Glutamatergic neuron (in vitro differentiated cells): ENCODE data around the gene UBTD1. TPM values are rescaled to one million over a fixed set of nuclear protein-coding genes. Genes with fewer than 3 reads are reported as not detected.
A peak's percentile ranks its signal among the peaks of the same experiment; 100 is the strongest.

Experiments
- DNase-seq: peaks from one replicate; pipeline ENCODE4 v3.0.0; 2022
- H3K27ac Mint-ChIP-seq: one replicate; pipeline ENCODE4 v1.8.0; 2020; ENCODE audit warnings: mild to moderate bottlenecking, mixed read lengths, inconsistent platforms; ENCODE audit not compliant: unreplicated experiment
- H3K27me3 Mint-ChIP-seq: one replicate; pipeline ENCODE4 v1.8.0; 2020; ENCODE audit warnings: mild to moderate bottlenecking, moderate library complexity, mixed read lengths, inconsistent platforms; ENCODE audit not compliant: unreplicated experiment
- H3K36me3 Mint-ChIP-seq: one replicate; pipeline ENCODE4 v1.8.0; 2020; ENCODE audit warnings: mild to moderate bottlenecking, mixed read lengths, inconsistent platforms; ENCODE audit not compliant: unreplicated experiment
- H3K4me1 Mint-ChIP-seq: one replicate; pipeline ENCODE4 v1.8.0; 2020; ENCODE audit warnings: mild to moderate bottlenecking, low read depth, mixed read lengths, inconsistent platforms; ENCODE audit not compliant: unreplicated experiment
- H3K4me3 Mint-ChIP-seq: one replicate; pipeline ENCODE4 v1.8.0; 2020; ENCODE audit warnings: mild to moderate bottlenecking, mixed read lengths, inconsistent platforms; ENCODE audit not compliant: unreplicated experiment
- H3K9me3 Mint-ChIP-seq: one replicate; pipeline ENCODE4 v1.8.0; 2020; ENCODE audit warnings: mild to moderate bottlenecking, moderate library complexity, mixed read lengths, inconsistent platforms; ENCODE audit not compliant: unreplicated experiment
- total RNA-seq: library from RNA; stranded (reverse); fragmentation: NEBNext Ultra II Directional; extraction: Animal tissue kit (Norgen Biotek cat#: 25700); gene quantifications from one replicate; pipeline ENCODE4 v1.2.1, GENCODE V29; 2021; ENCODE audit not compliant: unreplicated experiment
- TF ChIP-seq, protein P1 (sequence below): fragments of 200-600 bp; sonication (generic); IDR thresholded peaks from one replicate; pipeline ENCODE4 v1.5.0; 2021; ENCODE audit not compliant: partially characterized antibody, unreplicated experiment

The UBTD1 gene
- total RNA-seq, 1 donor from 2014 or later, result 8.0 TPM

DNA sequence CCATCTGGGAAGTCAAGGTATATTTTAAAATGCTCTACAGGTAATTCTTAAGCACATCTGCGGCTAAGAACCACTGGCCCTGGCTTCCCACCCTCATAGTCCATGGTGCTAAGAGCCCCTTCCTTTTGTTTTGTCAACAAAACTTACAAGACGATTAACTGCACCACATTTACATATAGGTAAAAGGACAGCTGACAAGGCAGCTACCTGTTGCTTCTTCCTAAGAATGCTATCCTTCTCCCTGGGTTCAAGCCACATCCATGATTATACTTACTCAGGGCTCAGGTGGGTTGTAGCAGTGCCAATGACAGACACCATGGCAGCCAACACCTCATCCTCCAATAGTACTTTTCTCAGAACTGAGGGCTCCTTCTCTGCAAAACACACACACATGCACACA lies 36.4 kb upstream of the UBTD1 start:
- H3K27ac Mint-ChIP-seq, result no peak overlapping the region

DNA sequence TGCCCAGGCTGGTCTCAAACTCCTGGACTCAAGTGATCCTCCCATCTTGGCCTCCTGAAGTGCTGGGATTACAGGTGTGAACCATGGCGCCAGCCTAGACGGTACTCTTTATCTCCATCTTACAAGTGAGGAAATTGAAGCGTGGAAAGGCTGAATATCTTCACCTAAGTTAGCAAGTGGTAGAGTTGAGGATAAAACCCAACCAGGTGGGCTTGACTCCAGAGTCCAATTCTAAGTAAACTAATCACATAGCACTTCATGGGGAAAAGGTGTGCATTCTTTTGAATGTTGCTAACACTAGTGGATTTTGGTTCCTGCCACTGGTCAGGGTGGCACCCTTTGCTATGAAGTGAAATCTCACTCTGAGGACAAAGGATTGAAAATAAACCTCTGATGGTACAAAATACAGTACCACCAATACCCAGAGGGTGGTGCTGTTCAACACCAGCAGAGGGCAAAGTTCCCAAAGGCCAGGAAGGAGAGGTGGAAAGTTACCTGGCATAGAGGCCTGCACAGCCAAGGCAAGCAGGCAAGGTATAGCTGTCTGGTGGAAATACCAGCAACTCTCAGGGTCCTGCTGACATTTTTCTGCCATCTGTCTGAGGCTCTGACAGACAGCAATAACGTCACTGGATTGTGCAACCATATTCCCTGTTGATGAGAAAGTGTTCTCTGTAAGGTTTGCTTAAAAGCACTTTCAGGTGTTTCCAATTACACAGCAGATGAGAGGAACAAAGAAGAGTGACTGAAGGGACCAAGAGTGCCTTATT lies 35.2 kb upstream of the UBTD1 start:
- Mint-ChIP-seq H3K36me3 (no peaks in the 10 kb centered on the region), H3K9me3 (no peaks in the 10 kb centered on the region), H3K27ac (peak overlapping the region; percentile 38), H3K27me3 (peaks cover 2% of the 10 kb centered on the region), H3K4me1 (no peaks in the 10 kb centered on the region), H3K4me3 (no peak overlapping the region)
- peak; percentile 33 for DNase-seq
- TF ChIP-seq, protein P1, sequence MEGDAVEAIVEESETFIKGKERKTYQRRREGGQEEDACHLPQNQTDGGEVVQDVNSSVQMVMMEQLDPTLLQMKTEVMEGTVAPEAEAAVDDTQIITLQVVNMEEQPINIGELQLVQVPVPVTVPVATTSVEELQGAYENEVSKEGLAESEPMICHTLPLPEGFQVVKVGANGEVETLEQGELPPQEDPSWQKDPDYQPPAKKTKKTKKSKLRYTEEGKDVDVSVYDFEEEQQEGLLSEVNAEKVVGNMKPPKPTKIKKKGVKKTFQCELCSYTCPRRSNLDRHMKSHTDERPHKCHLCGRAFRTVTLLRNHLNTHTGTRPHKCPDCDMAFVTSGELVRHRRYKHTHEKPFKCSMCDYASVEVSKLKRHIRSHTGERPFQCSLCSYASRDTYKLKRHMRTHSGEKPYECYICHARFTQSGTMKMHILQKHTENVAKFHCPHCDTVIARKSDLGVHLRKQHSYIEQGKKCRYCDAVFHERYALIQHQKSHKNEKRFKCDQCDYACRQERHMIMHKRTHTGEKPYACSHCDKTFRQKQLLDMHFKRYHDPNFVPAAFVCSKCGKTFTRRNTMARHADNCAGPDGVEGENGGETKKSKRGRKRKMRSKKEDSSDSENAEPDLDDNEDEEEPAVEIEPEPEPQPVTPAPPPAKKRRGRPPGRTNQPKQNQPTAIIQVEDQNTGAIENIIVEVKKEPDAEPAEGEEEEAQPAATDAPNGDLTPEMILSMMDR, result peak; percentile 85

More for the DNA sequence above, 36.4 kb upstream of the UBTD1 start:
- H3K9me3 Mint-ChIP-seq, result peaks cover 2% of the 10 kb centered on the region
- H3K36me3 Mint-ChIP-seq, result peaks cover 4% of the 10 kb centered on the region
- H3K27me3 Mint-ChIP-seq, result peaks cover 5% of the 10 kb centered on the region
- DNase-seq, result no peak
- TF ChIP-seq, protein P1, result no peak
- H3K4me3 Mint-ChIP-seq, result no peak overlapping the region
- no peaks in the 10 kb centered on the region for H3K4me1 Mint-ChIP-seq

DNA sequence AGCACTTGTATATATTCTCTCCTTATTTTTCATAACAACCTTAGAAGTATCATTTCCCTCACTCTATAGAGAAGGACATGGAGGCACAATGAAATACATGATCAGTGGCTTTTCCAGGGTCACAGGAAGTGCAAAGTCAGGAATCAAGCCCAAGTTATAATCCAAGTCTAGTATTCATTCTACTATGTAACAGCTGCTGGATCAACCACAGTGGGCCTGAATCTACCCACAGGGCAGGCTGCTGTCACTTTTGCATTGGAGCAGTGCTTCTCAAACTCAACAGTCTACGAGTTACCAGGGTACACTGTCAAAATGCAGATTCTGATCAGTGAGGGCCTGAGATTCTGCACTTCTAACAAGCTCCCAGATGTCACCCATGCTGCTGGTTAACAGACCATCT lies 34.5 kb upstream of the UBTD1 start:
- H3K36me3 Mint-ChIP-seq, result no peaks in the 10 kb centered on the region
- peaks cover 1% of the 10 kb centered on the region for H3K27me3 Mint-ChIP-seq
- no peak for DNase-seq
- TF ChIP-seq, protein P1, result no peak
- H3K27ac Mint-ChIP-seq, result peak overlapping the region; percentile 36
- no peaks in the 10 kb centered on the region for H3K4me1 Mint-ChIP-seq
- H3K4me3 Mint-ChIP-seq, result no peak overlapping the region
- H3K9me3 Mint-ChIP-seq, result no peaks in the 10 kb centered on the region

DNA sequence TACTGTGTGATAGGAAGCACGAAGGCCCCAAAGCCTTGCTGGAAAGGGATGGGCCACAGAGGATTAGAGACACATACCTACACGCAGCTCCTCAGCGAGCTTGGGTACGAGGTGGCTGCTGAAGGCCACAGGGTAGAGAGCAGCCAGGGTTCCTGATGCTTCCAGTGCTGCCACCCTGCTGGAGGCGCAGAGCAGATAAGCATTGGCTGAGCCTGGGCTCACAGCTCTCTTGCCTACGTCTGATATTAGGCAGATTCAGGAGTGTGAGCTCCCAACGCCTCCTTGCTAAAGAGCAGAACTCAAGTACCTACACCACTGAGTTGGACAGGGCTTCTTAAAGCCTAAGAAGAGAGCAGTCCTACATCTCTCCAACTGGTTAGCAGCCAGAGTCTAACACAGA lies 32.7 kb upstream of the UBTD1 start:
- DNase-seq, result no peak
- TF ChIP-seq, protein P1, result no peak
- Mint-ChIP-seq H3K4me3 (no peak overlapping the region), H3K27me3 (no peaks in the 10 kb centered on the region), H3K36me3 (no peaks in the 10 kb centered on the region), H3K4me1 (no peaks in the 10 kb centered on the region), H3K9me3 (no peaks in the 10 kb centered on the region), H3K27ac (no peak overlapping the region)

DNA sequence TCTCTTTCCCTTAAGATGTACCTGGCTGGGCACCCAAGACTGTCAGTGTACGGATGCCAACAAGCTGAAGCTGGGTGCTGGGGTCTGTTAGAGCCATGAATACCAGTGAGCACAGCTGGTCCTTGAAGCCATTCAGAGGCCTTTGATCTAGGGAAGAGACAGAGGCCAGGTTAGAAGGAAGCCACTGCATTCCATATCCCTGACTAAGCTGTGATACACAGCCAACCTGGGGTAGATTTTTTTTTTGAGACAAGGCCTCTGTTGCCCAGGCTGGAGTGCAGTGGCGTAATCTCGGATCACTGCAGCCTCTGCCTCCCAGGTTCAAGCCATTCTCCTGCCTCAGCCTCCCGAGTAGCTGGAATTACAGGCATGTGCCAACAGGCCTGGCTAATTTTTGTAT lies 32.0 kb upstream of the UBTD1 start:
- no peaks in the 10 kb centered on the region for H3K36me3 Mint-ChIP-seq

More for the DNA sequence above, 32.0 kb upstream of the UBTD1 start:
- Mint-ChIP-seq H3K9me3 (no peaks in the 10 kb centered on the region), H3K27me3 (no peaks in the 10 kb centered on the region), H3K27ac (no peak overlapping the region), H3K4me3 (no peak overlapping the region), H3K4me1 (no peaks in the 10 kb centered on the region)
- DNase-seq, result no peak
- TF ChIP-seq, protein P1, result no peak
